ENCODE measurements around the gene FAM168A. TPM values are rescaled to one million over a fixed set of nuclear protein-coding genes. Genes with fewer than 3 reads are reported as not detected.

The FAM168A gene
- total RNA-seq, 4 donors from 2014 or later = 22.2 to 35.7 (median 30.4) TPM

DNA sequence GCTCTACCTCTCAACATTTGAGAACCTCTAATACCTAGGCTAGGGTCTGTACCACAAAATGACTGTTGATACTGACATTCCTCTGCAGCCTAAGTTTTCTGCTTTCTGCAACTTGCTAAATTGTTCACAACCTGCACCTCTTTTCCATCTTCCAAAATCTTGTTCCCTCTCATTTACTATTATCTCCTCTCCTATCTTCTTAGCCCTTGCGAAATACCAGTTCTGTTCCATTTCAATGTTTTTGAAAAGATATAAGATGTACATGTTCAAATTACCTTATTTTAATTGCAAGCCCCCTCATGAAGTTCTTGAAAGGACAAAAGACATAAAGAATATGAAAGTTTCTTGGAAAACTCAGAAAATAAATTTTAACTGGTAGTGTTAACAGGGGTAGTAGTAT, 72.3 kb downstream of the FAM168A start:
- no peak for DNase-seq
- Histone ChIP-seq H3K27ac (no peak overlapping the region), H3K9me3 (no peaks in the 10 kb centered on the region), H3K4me3 (no peak overlapping the region), H3K27me3 (no peaks in the 10 kb centered on the region), H3K36me3 (no peaks in the 10 kb centered on the region), H3K4me1 (peaks cover 0 to 24% (median 0%) of the 10 kb centered on the region in 4 donors)
- TF ChIP-seq, protein P1, sequence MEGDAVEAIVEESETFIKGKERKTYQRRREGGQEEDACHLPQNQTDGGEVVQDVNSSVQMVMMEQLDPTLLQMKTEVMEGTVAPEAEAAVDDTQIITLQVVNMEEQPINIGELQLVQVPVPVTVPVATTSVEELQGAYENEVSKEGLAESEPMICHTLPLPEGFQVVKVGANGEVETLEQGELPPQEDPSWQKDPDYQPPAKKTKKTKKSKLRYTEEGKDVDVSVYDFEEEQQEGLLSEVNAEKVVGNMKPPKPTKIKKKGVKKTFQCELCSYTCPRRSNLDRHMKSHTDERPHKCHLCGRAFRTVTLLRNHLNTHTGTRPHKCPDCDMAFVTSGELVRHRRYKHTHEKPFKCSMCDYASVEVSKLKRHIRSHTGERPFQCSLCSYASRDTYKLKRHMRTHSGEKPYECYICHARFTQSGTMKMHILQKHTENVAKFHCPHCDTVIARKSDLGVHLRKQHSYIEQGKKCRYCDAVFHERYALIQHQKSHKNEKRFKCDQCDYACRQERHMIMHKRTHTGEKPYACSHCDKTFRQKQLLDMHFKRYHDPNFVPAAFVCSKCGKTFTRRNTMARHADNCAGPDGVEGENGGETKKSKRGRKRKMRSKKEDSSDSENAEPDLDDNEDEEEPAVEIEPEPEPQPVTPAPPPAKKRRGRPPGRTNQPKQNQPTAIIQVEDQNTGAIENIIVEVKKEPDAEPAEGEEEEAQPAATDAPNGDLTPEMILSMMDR (IDR thresholded peaks at IDR 0.05) = no peak
- no peak for TF ChIP-seq POLR2A (IDR thresholded peaks at IDR 0.05)

DNA sequence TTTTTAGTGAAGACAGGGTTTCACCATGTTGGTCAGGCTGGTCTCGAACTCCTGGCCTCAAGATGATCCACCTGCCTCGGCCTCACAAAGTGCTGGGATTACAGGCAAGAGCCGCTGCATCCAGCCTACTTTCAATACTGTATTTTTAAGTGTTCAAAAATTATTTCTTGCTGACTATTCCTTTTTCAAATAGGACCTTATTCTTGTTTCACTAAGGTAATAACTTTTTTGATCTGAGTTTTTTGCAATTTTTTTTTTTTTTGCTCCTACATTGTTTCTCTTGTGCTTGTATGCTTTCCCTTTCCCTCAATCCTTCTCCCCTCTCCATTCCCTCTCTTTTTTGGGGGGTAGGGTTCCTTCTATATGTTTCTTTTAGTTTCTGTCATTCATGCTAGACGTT, 73.1 kb downstream of the FAM168A start:
- Histone ChIP-seq H3K36me3 (no peaks in the 10 kb centered on the region), H3K27ac (no peak overlapping the region), H3K4me1 (peaks cover 0 to 16% (median 0%) of the 10 kb centered on the region in 4 donors), H3K4me3 (no peak overlapping the region), H3K27me3 (no peaks in the 10 kb centered on the region), H3K9me3 (no peaks in the 10 kb centered on the region)
- DNase-seq = no peak
- no peak for TF ChIP-seq POLR2A (IDR thresholded peaks at IDR 0.05)
- TF ChIP-seq, protein P1 (IDR thresholded peaks at IDR 0.05) = no peak

DNA sequence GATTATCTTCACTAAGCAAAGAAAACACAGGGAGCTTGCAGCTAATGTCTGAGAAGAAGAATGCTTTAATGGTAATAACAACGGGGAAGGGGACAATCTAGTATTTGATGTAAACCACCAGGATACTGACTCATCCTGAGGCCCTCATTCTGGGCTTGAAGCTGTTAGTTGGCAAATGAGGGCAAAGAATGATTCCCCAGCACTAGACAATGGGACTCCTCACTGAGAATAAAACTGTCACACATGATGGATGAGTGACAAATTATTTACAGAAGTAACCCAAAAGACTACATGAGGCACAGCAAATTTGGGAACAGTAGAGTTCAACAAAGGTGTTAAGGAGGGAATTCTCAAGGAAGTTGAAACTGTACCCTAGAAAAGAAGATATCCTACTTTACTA, 76.3 kb downstream of the FAM168A start:
- H3K27ac ChIP-seq = no peak overlapping the region
- no peak for TF ChIP-seq POLR2A (IDR thresholded peaks at IDR 0.05)
- TF ChIP-seq, protein P1 (IDR thresholded peaks at IDR 0.05) = no peak

DNA sequence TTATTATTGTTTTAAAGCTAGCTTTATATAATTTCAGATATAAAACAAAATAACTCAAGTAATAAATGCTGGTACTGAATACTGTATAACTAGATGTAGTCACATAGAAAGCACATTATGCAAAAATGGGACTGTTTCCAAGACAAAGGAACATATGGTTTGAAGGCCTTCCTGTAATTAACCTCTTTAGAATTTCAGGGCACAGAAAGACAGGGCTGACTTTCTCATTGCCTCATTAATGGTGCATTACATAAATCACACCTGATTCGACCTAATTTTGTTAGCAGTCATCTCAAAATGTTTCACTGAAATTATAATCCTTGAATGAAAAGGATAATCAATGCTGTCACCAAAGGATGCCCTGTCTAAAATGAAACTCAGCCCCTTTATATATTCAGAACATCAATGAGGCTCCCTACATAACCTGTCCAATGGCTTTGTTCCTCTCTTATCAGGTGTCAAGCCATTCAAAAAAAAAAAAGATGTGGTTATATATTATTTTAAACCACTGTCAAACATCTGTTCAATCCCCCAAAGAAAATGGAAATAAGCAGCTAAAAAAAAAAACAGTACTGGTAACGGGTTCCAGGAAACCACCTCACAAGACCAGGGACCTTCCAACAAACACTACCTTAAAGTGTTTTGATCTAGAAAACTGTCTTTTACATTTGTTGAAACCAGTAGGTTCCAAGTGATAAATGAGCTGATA, 77.4 kb downstream of the FAM168A start:
- H3K4me1 ChIP-seq = no peaks in the 10 kb centered on the region
- no peak for TF ChIP-seq POLR2A (IDR thresholded peaks at IDR 0.05)
- TF ChIP-seq, protein P1 (IDR thresholded peaks at IDR 0.05) = no peak
- H3K36me3 ChIP-seq = no peaks in the 10 kb centered on the region
- no peak for DNase-seq
- no peak overlapping the region for H3K27ac ChIP-seq
- no peaks in the 10 kb centered on the region for H3K27me3 ChIP-seq
- H3K4me3 ChIP-seq = no peak overlapping the region
- no peaks in the 10 kb centered on the region for H3K9me3 ChIP-seq

More for the DNA sequence above, 76.3 kb downstream of the FAM168A start:
- H3K36me3 ChIP-seq = no peaks in the 10 kb centered on the region
- H3K4me1 ChIP-seq = no peaks in the 10 kb centered on the region
- DNase-seq = no peak
- H3K27me3 ChIP-seq = no peaks in the 10 kb centered on the region
- H3K9me3 ChIP-seq = no peaks in the 10 kb centered on the region
- no peak overlapping the region for H3K4me3 ChIP-seq

DNA sequence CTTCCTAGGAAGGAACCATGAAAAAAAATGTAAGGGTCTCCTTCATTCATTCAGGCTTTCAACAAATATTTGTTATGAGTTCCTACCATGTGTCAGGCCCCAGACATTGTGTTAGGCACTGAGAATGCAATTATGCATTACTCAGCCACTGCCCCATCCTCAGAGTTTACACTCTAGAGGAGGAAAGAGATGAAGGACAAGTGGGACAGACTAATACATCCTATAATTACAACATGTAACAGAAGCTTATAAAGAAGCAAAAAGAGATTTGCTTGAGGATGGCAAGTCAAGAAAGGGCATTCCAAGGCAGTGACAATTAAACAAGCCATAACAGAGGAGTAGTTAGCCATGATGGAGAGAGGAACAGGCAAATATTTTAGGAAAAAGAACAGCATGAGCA, 78.6 kb downstream of the FAM168A start:
- Histone ChIP-seq H3K9me3 (no peaks in the 10 kb centered on the region), H3K27ac (no peak overlapping the region), H3K27me3 (no peaks in the 10 kb centered on the region), H3K4me1 (no peaks in the 10 kb centered on the region), H3K4me3 (no peak overlapping the region), H3K36me3 (no peaks in the 10 kb centered on the region)
- TF ChIP-seq POLR2A (IDR thresholded peaks at IDR 0.05) = no peak
- TF ChIP-seq, protein P1 (IDR thresholded peaks at IDR 0.05) = no peak
- DNase-seq = no peak

Data from Peyer's patch (tissue), 4 donors.